GM23338 (cell line): Measurements from ENCODE around the gene ZNF678. TPM values are rescaled to one million over a fixed set of nuclear protein-coding genes. Genes with fewer than 3 reads are reported as not detected.

ENCODE experiments used
- ATAC-seq: fragments of 200-7000 bp; cut with Tn5 transposase; 3 replicates; pipeline ENCODE4 v1.9.1; 2020
- DNase-seq: peaks from one replicate; pipeline ENCODE4 v3.0.0-alpha.2; 2015; ENCODE audit warnings: low spot score
- H2AFZ ChIP-seq: fragments of 200-600 bp; sonication (generic); 2 replicates; pipeline ENCODE4 v1.8.0; 2016; ENCODE audit warnings: antibody characterized with exemption, mild to moderate bottlenecking, moderate library complexity
- H3F3A ChIP-seq: fragments of 200-600 bp; sonication (generic); replicated peaks from 2 replicates; pipeline ENCODE4 v1.8.0; 2017; ENCODE audit warnings: antibody characterized with exemption, mixed run types, low read depth
- H3K27ac ChIP-seq: fragments of 200-600 bp; sonication (generic); 2 replicates; pipeline ENCODE4 v1.6.1; 2016; ENCODE audit warnings: low read depth
- H3K27me3 ChIP-seq: fragments of 200-600 bp; sonication (generic); 2 replicates; pipeline ENCODE4 v1.8.0; 2016; ENCODE audit warnings: mild to moderate bottlenecking, mixed run types, moderate library complexity; ENCODE audit not compliant: insufficient read depth
- H3K36me3 ChIP-seq: fragments of 200-600 bp; sonication (generic); 2 replicates; pipeline ENCODE4 v1.8.0; 2016; ENCODE audit warnings: mild to moderate bottlenecking; ENCODE audit not compliant: insufficient read depth
- H3K4me1 ChIP-seq: fragments of 200-600 bp; sonication (generic); 2 replicates; pipeline ENCODE4 v1.8.0; 2016; ENCODE audit warnings: mild to moderate bottlenecking, moderate library complexity; ENCODE audit not compliant: insufficient read depth
- H3K4me2 ChIP-seq: fragments of 200-600 bp; sonication (generic); 2 replicates; pipeline ENCODE4 v1.7.1; 2017; ENCODE audit warnings: mixed run types
- H3K4me3 ChIP-seq: fragments of 200-600 bp; sonication (generic); 2 replicates; pipeline ENCODE4 v1.6.1; 2016; ENCODE audit warnings: mixed run types
- H3K79me2 ChIP-seq: fragments of 200-600 bp; sonication (generic); replicated peaks from 2 replicates; pipeline ENCODE4 v1.8.0; 2017; ENCODE audit warnings: mild to moderate bottlenecking; ENCODE audit not compliant: insufficient read depth
- H3K9me2 ChIP-seq: fragments of 200-600 bp; sonication (generic); 2 replicates; pipeline ENCODE4 v1.8.0; 2017; ENCODE audit not compliant: insufficient read depth
- H4K20me1 ChIP-seq: fragments of 200-600 bp; sonication (generic); replicated peaks from 2 replicates; pipeline ENCODE4 v1.8.0; 2017; ENCODE audit warnings: mild to moderate bottlenecking; ENCODE audit not compliant: insufficient read depth
- H3K27ac Mint-ChIP-seq: 2 replicates; pipeline ENCODE4 v1.8.0; 2020; ENCODE audit warnings: inconsistent platforms, mild to moderate bottlenecking, moderate library complexity, mixed read lengths
- H3K27me3 Mint-ChIP-seq: 3 replicates; pipeline ENCODE4 v1.8.0; 2022; ENCODE audit warnings: low read depth, mild to moderate bottlenecking, moderate library complexity, mixed read lengths, inconsistent platforms; ENCODE audit not compliant: insufficient read depth, poor library complexity
- H3K36me3 Mint-ChIP-seq: 3 replicates; pipeline ENCODE4 v1.8.0; 2021; ENCODE audit warnings: low read depth, mild to moderate bottlenecking, inconsistent platforms, moderate library complexity, mixed read lengths
- H3K4me1 Mint-ChIP-seq: 3 replicates; pipeline ENCODE4 v1.8.0; 2020; ENCODE audit warnings: mild to moderate bottlenecking, inconsistent platforms, mixed read lengths
- H3K4me3 Mint-ChIP-seq: 3 replicates; pipeline ENCODE4 v1.8.0; 2021; ENCODE audit warnings: moderate library complexity, mild to moderate bottlenecking, inconsistent platforms, mixed read lengths
- H3K9me3 Mint-ChIP-seq: 3 replicates; pipeline ENCODE4 v1.8.0; 2020; ENCODE audit warnings: moderate library complexity, mild to moderate bottlenecking, inconsistent platforms, mixed read lengths
- CREB1 ChIP-seq: fragments of 250-450 bp; sonication (Bioruptor Pico); IDR thresholded peaks from 2 replicates; pipeline ENCODE4 v1.5.0; 2020; ENCODE audit warnings: low read depth, mild to moderate bottlenecking, moderate library complexity
- EZH2 ChIP-seq: fragments of 200-600 bp; sonication (generic); IDR thresholded peaks from one replicate; pipeline ENCODE4 v1.8.0; 2017; ENCODE audit warnings: antibody characterized with exemption, mild to moderate bottlenecking, low read depth; ENCODE audit not compliant: unreplicated experiment
- EZH2phosphoT487 ChIP-seq: fragments of 200-600 bp; sonication (generic); IDR thresholded peaks from one replicate; pipeline ENCODE4 v1.8.1; 2018; ENCODE audit warnings: antibody characterized with exemption; ENCODE audit not compliant: unreplicated experiment
- JUNB ChIP-seq: IDR thresholded peaks from one replicate; pipeline ENCODE4 v1.6.1; 2016; ENCODE audit warnings: antibody characterized with exemption; ENCODE audit not compliant: unreplicated experiment
- NANOG ChIP-seq: IDR thresholded peaks from 2 replicates; pipeline ENCODE4 v1.6.1; 2016; ENCODE audit warnings: antibody characterized with exemption, borderline replicate concordance
- POLR2AphosphoS5 ChIP-seq: IDR thresholded peaks from 2 replicates; pipeline ENCODE4 v1.6.1; 2016; ENCODE audit warnings: antibody characterized with exemption, low read depth
- STAT1 ChIP-seq: IDR thresholded peaks from one replicate; pipeline ENCODE4 v1.6.1; 2016; ENCODE audit warnings: antibody characterized with exemption; ENCODE audit not compliant: unreplicated experiment
- ZNF114 ChIP-seq: fragments of 250-450 bp; sonication (Bioruptor Pico); IDR thresholded peaks from 2 replicates; pipeline ENCODE4 v1.5.0; 2020; ENCODE audit warnings: mild to moderate bottlenecking, moderate library complexity
- ZNF331 ChIP-seq: fragments of 250-450 bp; sonication (Bioruptor Pico); IDR thresholded peaks from 2 replicates; pipeline ENCODE4 v1.5.0; 2020; ENCODE audit warnings: low read depth, mild to moderate bottlenecking, moderate library complexity
- polyA plus RNA-seq: library from polyadenylated mRNA; unstranded; fragments of >200 nt; fragmentation: Nextera tagmentation; extraction: Ambion mirVana; gene quantifications from 2 replicates; pipeline ENCODE4 v1.2.1, GENCODE V29; 2016
- total RNA-seq: library from RNA; depleted of rRNA; stranded (reverse); fragments of >200 nt; shearing (Covaris generic); gene quantifications from 2 replicates; pipeline ENCODE4 v1.2.3, GENCODE V29; 2014
- TF ChIP-seq, protein P1 (sequence below): IDR thresholded peaks from one replicate; pipeline ENCODE4 v1.6.1; 2018; ENCODE audit warnings: antibody characterized with exemption; ENCODE audit not compliant: unreplicated experiment
- TF ChIP-seq, protein P2 (sequence below), 2 experiments: fragments of 200-600 bp in 1 of 2; sonication (generic) in 1 of 2; conservative IDR thresholded peaks; 2 replicates each; pipeline versions ENCODE4 v1.5.1 to v1.6.1; 2016 to 2017; ENCODE audit warnings: antibody characterized with exemption in 2 of 2, low read depth in 2 of 2, mild to moderate bottlenecking in 2 of 2, moderate library complexity in 1 of 2
- TF ChIP-seq, protein P3 (sequence below): IDR thresholded peaks from 2 replicates; pipeline ENCODE4 v1.6.1; 2016; ENCODE audit warnings: antibody characterized with exemption
- TF ChIP-seq, protein P4 (sequence below): fragments of 250-450 bp; sonication (Bioruptor Pico); IDR thresholded peaks from 2 replicates; pipeline ENCODE4 v1.5.0; 2020; ENCODE audit warnings: mild to moderate bottlenecking, moderate library complexity

ZNF678 gene
- total and polyA plus RNA-seq, 2 experiments from 2014 or later: 8.6 to 60.0 TPM

DNA sequence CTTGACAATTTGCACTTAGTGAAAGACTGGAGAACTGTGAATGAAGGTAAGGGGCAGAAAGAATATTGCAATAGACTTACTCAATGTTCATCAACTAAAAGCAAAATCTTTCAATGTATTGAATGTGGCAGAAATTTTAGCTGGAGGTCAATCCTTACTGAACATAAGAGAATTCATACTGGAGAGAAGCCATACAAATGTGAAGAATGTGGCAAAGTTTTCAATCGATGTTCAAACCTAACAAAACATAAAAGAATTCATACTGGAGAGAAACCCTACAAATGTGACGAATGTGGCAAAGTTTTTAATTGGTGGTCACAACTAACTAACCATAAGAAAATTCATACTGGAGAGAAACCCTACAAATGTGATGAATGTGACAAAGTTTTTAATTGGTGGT, 91.1 kb downstream of the ZNF678 start:
- Histone ChIP-seq H3K27ac (no peak overlapping the region), H3K4me2 (no peak overlapping the region), H3K4me3 (no peak overlapping the region), H2AFZ (no peak overlapping the region), H4K20me1 (no peaks in the 10 kb centered on the region), H3K79me2 (peaks cover 10% of the 10 kb centered on the region; the same call in 1 of the 2 replicates), H3K4me1 (no peaks in the 10 kb centered on the region), H3K9me2 (no peaks in the 10 kb centered on the region), H3K27me3 (no peaks in the 10 kb centered on the region), H3F3A (peaks cover 8% of the 10 kb centered on the region), H3K36me3 (peaks cover 74% of the 10 kb centered on the region)
- peaks cover 9% of the 10 kb centered on the region for H3K27me3 Mint-ChIP-seq
- TF ChIP-seq JUNB: no peak
- no peak for TF ChIP-seq ZNF114
- TF ChIP-seq POLR2AphosphoS5: no peak
- TF ChIP-seq CREB1: no peak
- TF ChIP-seq, protein P1, sequence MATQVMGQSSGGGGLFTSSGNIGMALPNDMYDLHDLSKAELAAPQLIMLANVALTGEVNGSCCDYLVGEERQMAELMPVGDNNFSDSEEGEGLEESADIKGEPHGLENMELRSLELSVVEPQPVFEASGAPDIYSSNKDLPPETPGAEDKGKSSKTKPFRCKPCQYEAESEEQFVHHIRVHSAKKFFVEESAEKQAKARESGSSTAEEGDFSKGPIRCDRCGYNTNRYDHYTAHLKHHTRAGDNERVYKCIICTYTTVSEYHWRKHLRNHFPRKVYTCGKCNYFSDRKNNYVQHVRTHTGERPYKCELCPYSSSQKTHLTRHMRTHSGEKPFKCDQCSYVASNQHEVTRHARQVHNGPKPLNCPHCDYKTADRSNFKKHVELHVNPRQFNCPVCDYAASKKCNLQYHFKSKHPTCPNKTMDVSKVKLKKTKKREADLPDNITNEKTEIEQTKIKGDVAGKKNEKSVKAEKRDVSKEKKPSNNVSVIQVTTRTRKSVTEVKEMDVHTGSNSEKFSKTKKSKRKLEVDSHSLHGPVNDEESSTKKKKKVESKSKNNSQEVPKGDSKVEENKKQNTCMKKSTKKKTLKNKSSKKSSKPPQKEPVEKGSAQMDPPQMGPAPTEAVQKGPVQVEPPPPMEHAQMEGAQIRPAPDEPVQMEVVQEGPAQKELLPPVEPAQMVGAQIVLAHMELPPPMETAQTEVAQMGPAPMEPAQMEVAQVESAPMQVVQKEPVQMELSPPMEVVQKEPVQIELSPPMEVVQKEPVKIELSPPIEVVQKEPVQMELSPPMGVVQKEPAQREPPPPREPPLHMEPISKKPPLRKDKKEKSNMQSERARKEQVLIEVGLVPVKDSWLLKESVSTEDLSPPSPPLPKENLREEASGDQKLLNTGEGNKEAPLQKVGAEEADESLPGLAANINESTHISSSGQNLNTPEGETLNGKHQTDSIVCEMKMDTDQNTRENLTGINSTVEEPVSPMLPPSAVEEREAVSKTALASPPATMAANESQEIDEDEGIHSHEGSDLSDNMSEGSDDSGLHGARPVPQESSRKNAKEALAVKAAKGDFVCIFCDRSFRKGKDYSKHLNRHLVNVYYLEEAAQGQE: no peak
- TF ChIP-seq, protein P2, sequence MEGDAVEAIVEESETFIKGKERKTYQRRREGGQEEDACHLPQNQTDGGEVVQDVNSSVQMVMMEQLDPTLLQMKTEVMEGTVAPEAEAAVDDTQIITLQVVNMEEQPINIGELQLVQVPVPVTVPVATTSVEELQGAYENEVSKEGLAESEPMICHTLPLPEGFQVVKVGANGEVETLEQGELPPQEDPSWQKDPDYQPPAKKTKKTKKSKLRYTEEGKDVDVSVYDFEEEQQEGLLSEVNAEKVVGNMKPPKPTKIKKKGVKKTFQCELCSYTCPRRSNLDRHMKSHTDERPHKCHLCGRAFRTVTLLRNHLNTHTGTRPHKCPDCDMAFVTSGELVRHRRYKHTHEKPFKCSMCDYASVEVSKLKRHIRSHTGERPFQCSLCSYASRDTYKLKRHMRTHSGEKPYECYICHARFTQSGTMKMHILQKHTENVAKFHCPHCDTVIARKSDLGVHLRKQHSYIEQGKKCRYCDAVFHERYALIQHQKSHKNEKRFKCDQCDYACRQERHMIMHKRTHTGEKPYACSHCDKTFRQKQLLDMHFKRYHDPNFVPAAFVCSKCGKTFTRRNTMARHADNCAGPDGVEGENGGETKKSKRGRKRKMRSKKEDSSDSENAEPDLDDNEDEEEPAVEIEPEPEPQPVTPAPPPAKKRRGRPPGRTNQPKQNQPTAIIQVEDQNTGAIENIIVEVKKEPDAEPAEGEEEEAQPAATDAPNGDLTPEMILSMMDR (conservative IDR thresholded peaks at IDR 0.05; ENCODE audit: low read depth in 2 of 2): no peak
- no peak for TF ChIP-seq EZH2phosphoT487
- TF ChIP-seq, protein P3, sequence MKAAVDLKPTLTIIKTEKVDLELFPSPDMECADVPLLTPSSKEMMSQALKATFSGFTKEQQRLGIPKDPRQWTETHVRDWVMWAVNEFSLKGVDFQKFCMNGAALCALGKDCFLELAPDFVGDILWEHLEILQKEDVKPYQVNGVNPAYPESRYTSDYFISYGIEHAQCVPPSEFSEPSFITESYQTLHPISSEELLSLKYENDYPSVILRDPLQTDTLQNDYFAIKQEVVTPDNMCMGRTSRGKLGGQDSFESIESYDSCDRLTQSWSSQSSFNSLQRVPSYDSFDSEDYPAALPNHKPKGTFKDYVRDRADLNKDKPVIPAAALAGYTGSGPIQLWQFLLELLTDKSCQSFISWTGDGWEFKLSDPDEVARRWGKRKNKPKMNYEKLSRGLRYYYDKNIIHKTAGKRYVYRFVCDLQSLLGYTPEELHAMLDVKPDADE: no peak
- no peak for TF ChIP-seq ZNF331 (CRISPR knock-in tag)
- TF ChIP-seq, protein P4, sequence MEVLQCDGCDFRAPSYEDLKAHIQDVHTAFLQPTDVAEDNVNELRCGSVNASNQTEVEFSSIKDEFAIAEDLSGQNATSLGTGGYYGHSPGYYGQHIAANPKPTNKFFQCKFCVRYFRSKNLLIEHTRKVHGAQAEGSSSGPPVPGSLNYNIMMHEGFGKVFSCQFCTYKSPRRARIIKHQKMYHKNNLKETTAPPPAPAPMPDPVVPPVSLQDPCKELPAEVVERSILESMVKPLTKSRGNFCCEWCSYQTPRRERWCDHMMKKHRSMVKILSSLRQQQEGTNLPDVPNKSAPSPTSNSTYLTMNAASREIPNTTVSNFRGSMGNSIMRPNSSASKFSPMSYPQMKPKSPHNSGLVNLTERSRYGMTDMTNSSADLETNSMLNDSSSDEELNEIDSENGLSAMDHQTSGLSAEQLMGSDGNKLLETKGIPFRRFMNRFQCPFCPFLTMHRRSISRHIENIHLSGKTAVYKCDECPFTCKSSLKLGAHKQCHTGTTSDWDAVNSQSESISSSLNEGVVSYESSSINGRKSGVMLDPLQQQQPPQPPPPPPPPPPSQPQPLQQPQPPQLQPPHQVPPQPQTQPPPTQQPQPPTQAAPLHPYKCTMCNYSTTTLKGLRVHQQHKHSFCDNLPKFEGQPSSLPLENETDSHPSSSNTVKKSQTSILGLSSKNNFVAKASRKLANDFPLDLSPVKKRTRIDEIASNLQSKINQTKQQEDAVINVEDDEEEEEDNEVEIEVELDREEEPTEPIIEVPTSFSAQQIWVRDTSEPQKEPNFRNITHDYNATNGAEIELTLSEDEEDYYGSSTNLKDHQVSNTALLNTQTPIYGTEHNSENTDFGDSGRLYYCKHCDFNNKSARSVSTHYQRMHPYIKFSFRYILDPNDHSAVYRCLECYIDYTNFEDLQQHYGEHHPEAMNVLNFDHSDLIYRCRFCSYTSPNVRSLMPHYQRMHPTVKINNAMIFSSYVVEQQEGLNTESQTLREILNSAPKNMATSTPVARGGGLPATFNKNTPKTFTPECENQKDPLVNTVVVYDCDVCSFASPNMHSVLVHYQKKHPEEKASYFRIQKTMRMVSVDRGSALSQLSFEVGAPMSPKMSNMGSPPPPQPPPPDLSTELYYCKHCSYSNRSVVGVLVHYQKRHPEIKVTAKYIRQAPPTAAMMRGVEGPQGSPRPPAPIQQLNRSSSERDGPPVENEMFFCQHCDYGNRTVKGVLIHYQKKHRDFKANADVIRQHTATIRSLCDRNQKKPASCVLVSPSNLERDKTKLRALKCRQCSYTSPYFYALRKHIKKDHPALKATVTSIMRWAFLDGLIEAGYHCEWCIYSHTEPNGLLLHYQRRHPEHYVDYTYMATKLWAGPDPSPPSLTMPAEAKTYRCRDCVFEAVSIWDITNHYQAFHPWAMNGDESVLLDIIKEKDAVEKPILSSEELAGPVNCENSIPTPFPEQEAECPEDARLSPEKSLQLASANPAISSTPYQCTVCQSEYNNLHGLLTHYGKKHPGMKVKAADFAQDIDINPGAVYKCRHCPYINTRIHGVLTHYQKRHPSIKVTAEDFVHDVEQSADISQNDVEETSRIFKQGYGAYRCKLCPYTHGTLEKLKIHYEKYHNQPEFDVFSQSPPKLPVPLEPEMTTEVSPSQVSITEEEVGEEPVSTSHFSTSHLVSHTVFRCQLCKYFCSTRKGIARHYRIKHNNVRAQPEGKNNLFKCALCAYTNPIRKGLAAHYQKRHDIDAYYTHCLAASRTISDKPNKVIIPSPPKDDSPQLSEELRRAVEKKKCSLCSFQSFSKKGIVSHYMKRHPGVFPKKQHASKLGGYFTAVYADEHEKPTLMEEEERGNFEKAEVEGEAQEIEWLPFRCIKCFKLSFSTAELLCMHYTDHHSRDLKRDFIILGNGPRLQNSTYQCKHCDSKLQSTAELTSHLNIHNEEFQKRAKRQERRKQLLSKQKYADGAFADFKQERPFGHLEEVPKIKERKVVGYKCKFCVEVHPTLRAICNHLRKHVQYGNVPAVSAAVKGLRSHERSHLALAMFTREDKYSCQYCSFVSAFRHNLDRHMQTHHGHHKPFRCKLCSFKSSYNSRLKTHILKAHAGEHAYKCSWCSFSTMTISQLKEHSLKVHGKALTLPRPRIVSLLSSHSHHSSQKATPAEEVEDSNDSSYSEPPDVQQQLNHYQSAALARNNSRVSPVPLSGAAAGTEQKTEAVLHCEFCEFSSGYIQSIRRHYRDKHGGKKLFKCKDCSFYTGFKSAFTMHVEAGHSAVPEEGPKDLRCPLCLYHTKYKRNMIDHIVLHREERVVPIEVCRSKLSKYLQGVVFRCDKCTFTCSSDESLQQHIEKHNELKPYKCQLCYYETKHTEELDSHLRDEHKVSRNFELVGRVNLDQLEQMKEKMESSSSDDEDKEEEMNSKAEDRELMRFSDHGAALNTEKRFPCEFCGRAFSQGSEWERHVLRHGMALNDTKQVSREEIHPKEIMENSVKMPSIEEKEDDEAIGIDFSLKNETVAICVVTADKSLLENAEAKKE (CRISPR knock-in tag): no peak
- no peak for TF ChIP-seq EZH2
- no peak for TF ChIP-seq STAT1
- no peak for TF ChIP-seq NANOG
- ATAC-seq (no peak), DNase-seq (no peak)
- H3K4me1 Mint-ChIP-seq: no peaks in the 10 kb centered on the region
- H3K27ac Mint-ChIP-seq: no peak overlapping the region
- H3K4me3 Mint-ChIP-seq: no peak overlapping the region
- H3K9me3 Mint-ChIP-seq: peaks cover 95% of the 10 kb centered on the region
- H3K36me3 Mint-ChIP-seq: peaks cover 94% of the 10 kb centered on the region
